HEK293 (cell line): ENCODE data around the gene XPO5.

Experiments used
- CTCF ChIA-PET: fragments of 350-600 bp; formaldehyde crosslinking; extraction: SDS; loops from one replicate; lab custom pipeline; 2021; ENCODE audit warnings: antibody characterized with exemption; lab: Yijun Ruan, JAX
- POLR2A ChIA-PET: fragments of 300-600 bp; formaldehyde crosslinking; extraction: SDS; loops from one replicate; lab custom pipeline; 2020; ENCODE audit warnings: antibody characterized with exemption, inconsistent platforms; lab: Yijun Ruan, JAX
- H3K27ac ChIP-seq: fragments of 200-500 bp; sonication (Bioruptor generic); 2 replicates; pipeline ENCODE4 v1.5.1; 2014; ENCODE audit warnings: low read depth, low read length, control low read depth, inconsistent platforms; ENCODE audit errors: extremely low read depth
- H3K36me3 ChIP-seq, 2 experiments: fragments of 200-500 bp in 1 of 2; sonication (Bioruptor generic) in 1 of 2; 1 replicate in 1 of 2; 2 replicates in 1 of 2; pipeline ENCODE4 v1.5.1; 2014 to 2017; ENCODE audit warnings: inconsistent platforms in 2 of 2, low read length in 2 of 2; ENCODE audit not compliant: control insufficient read depth in 2 of 2, insufficient read depth in 1 of 2
- H3K4me1 ChIP-seq: fragments of 200-500 bp; sonication (Bioruptor generic); 2 replicates; pipeline ENCODE4 v1.5.1; 2014; ENCODE audit warnings: mild to moderate bottlenecking, low read length, inconsistent platforms; ENCODE audit not compliant: control insufficient read depth, insufficient read depth
- H3K4me3 ChIP-seq: 2 replicates; pipeline ENCODE4 v1.5.1; 2011; ENCODE audit warnings: low read depth, mild to moderate bottlenecking, control low read depth, low read length, moderate library complexity
- H3K9me3 ChIP-seq: fragments of 200-500 bp; sonication (Bioruptor generic); 2 replicates; pipeline ENCODE4 v1.5.1; 2014; ENCODE audit warnings: low read depth, low read length, inconsistent platforms; ENCODE audit not compliant: control insufficient read depth, insufficient read depth
- GLIS1 ChIP-seq: fragments of 450-650 bp; formaldehyde crosslinking; IDR thresholded peaks from 2 replicates; pipeline ENCODE4 v1.5.1; 2016; ENCODE audit warnings: missing biosample characterization, missing genetic modification characterization
- HOXA7 ChIP-seq: sonication (generic); formaldehyde crosslinking; IDR thresholded peaks from 2 replicates; pipeline ENCODE4 v1.8.1; 2022; ENCODE audit warnings: missing genetic modification reagents, borderline replicate concordance
- HOXD13 ChIP-seq: sonication (generic); formaldehyde crosslinking; IDR thresholded peaks from 2 replicates; pipeline ENCODE4 v1.8.0; 2022; ENCODE audit warnings: missing genetic modification reagents, borderline replicate concordance
- KLF16 ChIP-seq: fragments of 450-650 bp; formaldehyde crosslinking; IDR thresholded peaks from 2 replicates; pipeline ENCODE4 v1.5.1; 2017; ENCODE audit warnings: missing biosample characterization, missing genetic modification characterization
- ZNF132 ChIP-seq: fragments of 450-650 bp; formaldehyde crosslinking; IDR thresholded peaks from 2 replicates; pipeline ENCODE4 v1.5.1; 2017; ENCODE audit warnings: missing biosample characterization, missing genetic modification characterization, borderline replicate concordance
- ZNF174 ChIP-seq: fragments of 450-650 bp; formaldehyde crosslinking; IDR thresholded peaks from 2 replicates; pipeline ENCODE4 v1.5.0; 2017; ENCODE audit warnings: missing biosample characterization, mild to moderate bottlenecking, missing genetic modification characterization
- ZNF404 ChIP-seq: fragments of 450-650 bp; formaldehyde crosslinking; IDR thresholded peaks from 2 replicates; pipeline ENCODE4 v1.5.1; 2017; ENCODE audit warnings: missing biosample characterization, missing genetic modification characterization
- ZNF426 ChIP-seq: fragments of 450-650 bp; formaldehyde crosslinking; IDR thresholded peaks from 2 replicates; pipeline ENCODE4 v1.5.1; 2017; ENCODE audit warnings: missing biosample characterization, missing genetic modification characterization, mild to moderate bottlenecking, inconsistent platforms, moderate library complexity
- ZNF530 ChIP-seq: fragments of 450-650 bp; formaldehyde crosslinking; IDR thresholded peaks from 2 replicates; pipeline ENCODE4 v1.5.1; 2016; ENCODE audit warnings: low read depth, missing biosample characterization, missing genetic modification characterization
- ZNF670 ChIP-seq: fragments of 450-650 bp; formaldehyde crosslinking; IDR thresholded peaks from 2 replicates; pipeline ENCODE4 v1.5.1; 2016; ENCODE audit warnings: missing biosample characterization, missing genetic modification characterization, low read depth
- ZNF677 ChIP-seq: fragments of 450-650 bp; IDR thresholded peaks from 2 replicates; pipeline ENCODE4 v1.5.0; 2018; ENCODE audit warnings: missing biosample characterization, mild to moderate bottlenecking, missing genetic modification characterization, moderate library complexity
- TF ChIP-seq, protein P1 (sequence below): fragments of 450-650 bp; formaldehyde crosslinking; IDR thresholded peaks from 2 replicates; pipeline ENCODE4 v1.5.1; 2016; ENCODE audit warnings: missing biosample characterization, missing genetic modification characterization, borderline replicate concordance
- TF ChIP-seq, protein P2 (sequence below): fragments of 450-650 bp; formaldehyde crosslinking; IDR thresholded peaks from 2 replicates; pipeline ENCODE4 v1.5.1; 2016; ENCODE audit warnings: missing biosample characterization, missing genetic modification characterization
- TF ChIP-seq, protein P3 (sequence below): fragments of 450-650 bp; formaldehyde crosslinking; IDR thresholded peaks from 2 replicates; pipeline ENCODE4 v1.5.1; 2017; ENCODE audit warnings: missing biosample characterization, mild to moderate bottlenecking, missing genetic modification characterization, moderate library complexity

Gene XPO5

DNA sequence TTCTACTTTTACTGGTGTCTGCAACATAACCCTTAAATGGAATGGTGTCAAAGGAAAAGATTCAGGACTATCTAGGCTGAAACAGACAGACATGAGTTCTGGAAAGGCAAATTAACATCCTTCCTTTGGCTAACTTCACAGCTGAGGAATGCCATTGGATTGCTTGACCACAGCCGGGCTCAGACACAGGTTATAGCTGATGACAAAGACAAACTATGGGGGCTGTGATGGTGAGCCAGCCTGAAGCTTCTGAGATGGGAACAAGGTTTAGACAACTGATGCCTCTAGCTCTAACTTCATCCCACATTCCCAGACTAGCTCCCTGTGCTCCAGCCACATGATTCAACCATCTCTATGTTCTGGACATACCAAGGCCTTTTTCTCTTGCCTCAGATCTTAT is 43.6 kb downstream of the XPO5 start:
- ChIA-PET CTCF (interaction anchor here (1.0 kb wide), 1 partner anchor 77 kb away, joined by 3 read pairs; no protein-coding TSS in a partner anchor), POLR2A (interaction anchor here (0.8 to 1.9 kb wide), 4 partner anchors 8 to 97 kb away, joined by 3 to 8 read pairs (median 4); partner anchors contain the start of gene GTPBP2)
- Histone ChIP-seq H3K4me1 (no peaks in the 10 kb centered on the region), H3K4me3 (no peak overlapping the region), H3K36me3 (peaks cover 68 to 76% of the 10 kb centered on the region in 2 experiments), H3K9me3 (no peaks in the 10 kb centered on the region), H3K27ac (no peak overlapping the region)
- TF ChIP-seq ZNF132: no peak
- TF ChIP-seq, protein P1, sequence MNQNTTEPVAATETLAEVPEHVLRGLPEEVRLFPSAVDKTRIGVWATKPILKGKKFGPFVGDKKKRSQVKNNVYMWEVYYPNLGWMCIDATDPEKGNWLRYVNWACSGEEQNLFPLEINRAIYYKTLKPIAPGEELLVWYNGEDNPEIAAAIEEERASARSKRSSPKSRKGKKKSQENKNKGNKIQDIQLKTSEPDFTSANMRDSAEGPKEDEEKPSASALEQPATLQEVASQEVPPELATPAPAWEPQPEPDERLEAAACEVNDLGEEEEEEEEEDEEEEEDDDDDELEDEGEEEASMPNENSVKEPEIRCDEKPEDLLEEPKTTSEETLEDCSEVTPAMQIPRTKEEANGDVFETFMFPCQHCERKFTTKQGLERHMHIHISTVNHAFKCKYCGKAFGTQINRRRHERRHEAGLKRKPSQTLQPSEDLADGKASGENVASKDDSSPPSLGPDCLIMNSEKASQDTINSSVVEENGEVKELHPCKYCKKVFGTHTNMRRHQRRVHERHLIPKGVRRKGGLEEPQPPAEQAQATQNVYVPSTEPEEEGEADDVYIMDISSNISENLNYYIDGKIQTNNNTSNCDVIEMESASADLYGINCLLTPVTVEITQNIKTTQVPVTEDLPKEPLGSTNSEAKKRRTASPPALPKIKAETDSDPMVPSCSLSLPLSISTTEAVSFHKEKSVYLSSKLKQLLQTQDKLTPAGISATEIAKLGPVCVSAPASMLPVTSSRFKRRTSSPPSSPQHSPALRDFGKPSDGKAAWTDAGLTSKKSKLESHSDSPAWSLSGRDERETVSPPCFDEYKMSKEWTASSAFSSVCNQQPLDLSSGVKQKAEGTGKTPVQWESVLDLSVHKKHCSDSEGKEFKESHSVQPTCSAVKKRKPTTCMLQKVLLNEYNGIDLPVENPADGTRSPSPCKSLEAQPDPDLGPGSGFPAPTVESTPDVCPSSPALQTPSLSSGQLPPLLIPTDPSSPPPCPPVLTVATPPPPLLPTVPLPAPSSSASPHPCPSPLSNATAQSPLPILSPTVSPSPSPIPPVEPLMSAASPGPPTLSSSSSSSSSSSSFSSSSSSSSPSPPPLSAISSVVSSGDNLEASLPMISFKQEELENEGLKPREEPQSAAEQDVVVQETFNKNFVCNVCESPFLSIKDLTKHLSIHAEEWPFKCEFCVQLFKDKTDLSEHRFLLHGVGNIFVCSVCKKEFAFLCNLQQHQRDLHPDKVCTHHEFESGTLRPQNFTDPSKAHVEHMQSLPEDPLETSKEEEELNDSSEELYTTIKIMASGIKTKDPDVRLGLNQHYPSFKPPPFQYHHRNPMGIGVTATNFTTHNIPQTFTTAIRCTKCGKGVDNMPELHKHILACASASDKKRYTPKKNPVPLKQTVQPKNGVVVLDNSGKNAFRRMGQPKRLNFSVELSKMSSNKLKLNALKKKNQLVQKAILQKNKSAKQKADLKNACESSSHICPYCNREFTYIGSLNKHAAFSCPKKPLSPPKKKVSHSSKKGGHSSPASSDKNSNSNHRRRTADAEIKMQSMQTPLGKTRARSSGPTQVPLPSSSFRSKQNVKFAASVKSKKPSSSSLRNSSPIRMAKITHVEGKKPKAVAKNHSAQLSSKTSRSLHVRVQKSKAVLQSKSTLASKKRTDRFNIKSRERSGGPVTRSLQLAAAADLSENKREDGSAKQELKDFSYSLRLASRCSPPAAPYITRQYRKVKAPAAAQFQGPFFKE (tag by site-specific recombination): no peak
- no peak for TF ChIP-seq ZNF530 (tag by site-specific recombination)
- no peak for TF ChIP-seq ZNF426
- TF ChIP-seq, protein P2, sequence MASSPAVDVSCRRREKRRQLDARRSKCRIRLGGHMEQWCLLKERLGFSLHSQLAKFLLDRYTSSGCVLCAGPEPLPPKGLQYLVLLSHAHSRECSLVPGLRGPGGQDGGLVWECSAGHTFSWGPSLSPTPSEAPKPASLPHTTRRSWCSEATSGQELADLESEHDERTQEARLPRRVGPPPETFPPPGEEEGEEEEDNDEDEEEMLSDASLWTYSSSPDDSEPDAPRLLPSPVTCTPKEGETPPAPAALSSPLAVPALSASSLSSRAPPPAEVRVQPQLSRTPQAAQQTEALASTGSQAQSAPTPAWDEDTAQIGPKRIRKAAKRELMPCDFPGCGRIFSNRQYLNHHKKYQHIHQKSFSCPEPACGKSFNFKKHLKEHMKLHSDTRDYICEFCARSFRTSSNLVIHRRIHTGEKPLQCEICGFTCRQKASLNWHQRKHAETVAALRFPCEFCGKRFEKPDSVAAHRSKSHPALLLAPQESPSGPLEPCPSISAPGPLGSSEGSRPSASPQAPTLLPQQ: no peak
- TF ChIP-seq GLIS1 (tag by site-specific recombination): no peak
- no peak for TF ChIP-seq HOXA7
- TF ChIP-seq, protein P3, sequence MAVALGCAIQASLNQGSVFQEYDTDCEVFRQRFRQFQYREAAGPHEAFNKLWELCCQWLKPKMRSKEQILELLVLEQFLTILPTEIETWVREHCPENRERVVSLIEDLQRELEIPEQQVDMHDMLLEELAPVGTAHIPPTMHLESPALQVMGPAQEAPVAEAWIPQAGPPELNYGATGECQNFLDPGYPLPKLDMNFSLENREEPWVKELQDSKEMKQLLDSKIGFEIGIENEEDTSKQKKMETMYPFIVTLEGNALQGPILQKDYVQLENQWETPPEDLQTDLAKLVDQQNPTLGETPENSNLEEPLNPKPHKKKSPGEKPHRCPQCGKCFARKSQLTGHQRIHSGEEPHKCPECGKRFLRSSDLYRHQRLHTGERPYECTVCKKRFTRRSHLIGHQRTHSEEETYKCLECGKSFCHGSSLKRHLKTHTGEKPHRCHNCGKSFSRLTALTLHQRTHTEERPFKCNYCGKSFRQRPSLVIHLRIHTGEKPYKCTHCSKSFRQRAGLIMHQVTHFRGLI: no peak

DNA sequence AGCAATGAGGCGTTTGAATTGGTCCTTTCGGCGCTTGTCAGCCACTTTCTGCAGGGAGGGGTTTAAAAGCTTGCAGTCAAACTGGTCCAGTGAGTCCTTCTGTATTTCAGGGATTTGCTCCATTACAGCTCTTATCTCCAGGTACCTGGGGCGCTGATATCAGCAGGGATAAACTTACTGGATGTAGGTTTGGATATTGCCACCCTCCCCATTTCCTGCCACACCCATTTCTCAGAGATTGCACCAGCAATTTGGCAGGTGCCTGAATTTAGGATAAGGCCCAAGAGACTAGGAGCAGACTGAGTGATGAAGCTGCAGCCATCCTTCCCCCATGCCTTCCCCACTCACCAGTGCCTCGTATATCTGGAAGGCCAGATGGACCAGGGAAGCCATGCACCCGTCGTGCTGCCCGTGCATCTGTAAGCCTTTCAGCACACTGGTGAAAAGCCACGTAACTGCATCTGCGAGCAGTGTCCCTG is 51.3 kb downstream of the XPO5 start:
- H3K4me3 ChIP-seq: no peak overlapping the region
- TF ChIP-seq ZNF174: no peak
- no peak for TF ChIP-seq KLF16
- TF ChIP-seq ZNF404 (tag by site-specific recombination): no peak
- no peak for TF ChIP-seq ZNF670
- TF ChIP-seq HOXD13 (CRISPR knock-in tag): no peak
- TF ChIP-seq ZNF677 (tag by site-specific recombination): no peak
- peaks cover 51 to 100% of the 10 kb centered on the region in 2 experiments for H3K36me3 ChIP-seq
- no peaks in the 10 kb centered on the region for H3K9me3 ChIP-seq
- no peaks in the 10 kb centered on the region for H3K4me1 ChIP-seq
- H3K27ac ChIP-seq: no peak overlapping the region
- ChIA-PET POLR2A (interaction anchor here (0.6 to 1.5 kb wide), 8 partner anchors 8 to 554 kb away, joined by 3 to 7 read pairs (median 5); no protein-coding TSS in a partner anchor), CTCF (no interaction called here)
